Activated CD8-positive, alpha-beta memory T cell treated with anti-CD3 and anti-CD28 coated beads for 1 hour (primary cell): ENCODE measurements around the gene CELA2B.
"Not testable (repeated sequence)": the region's sequence is repeated elsewhere in the genome, so short reads cannot be mapped to it uniquely, and the experiment has no call there.

Source experiments
- DNase-seq, 2 donors: peaks; one replicate each; pipeline ENCODE4 v3.0.0-alpha.2; 2020; ENCODE audit warnings: low read depth in 1 of 2; ENCODE audit errors: extremely low read depth in 1 of 2

The CELA2B gene

GRCh38 chr1:15492596-15492995 lies 16.7 kb downstream of the CELA2B start:
- DNase-seq, result no peak

- no peak for DNase-seq
These were observed 18.0 kb downstream of the CELA2B start for GRCh38 chr1:15493869-15494390.

GRCh38 chr1:15500184-15501178 lies 24.6 kb downstream of the CELA2B start:
- no peak for DNase-seq

GRCh38 chr1:15501208-15502032 lies 25.5 kb downstream of the CELA2B start:
- peak in 1 of 2 donors; percentile 13 for DNase-seq

- no peak for DNase-seq
These were observed 28.5 kb downstream of the CELA2B start for GRCh38 chr1:15504436-15504835.

- DNase-seq, result no peak
These were observed 30.9 kb downstream of the CELA2B start for GRCh38 chr1:15506831-15507230.

GRCh38 chr1:15507278-15507677 lies 31.4 kb downstream of the CELA2B start:
- DNase-seq, result no peak

GRCh38 chr1:15508700-15509487 lies 33.0 kb downstream of the CELA2B start:
- DNase-seq, result no peak

GRCh38 chr1:15509586-15509985 lies 33.7 kb downstream of the CELA2B start:
- DNase-seq, result no peak

GRCh38 chr1:15510611-15511405 lies 34.9 kb downstream of the CELA2B start:
- DNase-seq, result no peak

GRCh38 chr1:15513192-15513591 lies 37.3 kb downstream of the CELA2B start:
- DNase-seq, result no peak

GRCh38 chr1:15513919-15514318 lies 38.0 kb downstream of the CELA2B start:
- no peak for DNase-seq

GRCh38 chr1:15514557-15514956 lies 38.7 kb downstream of the CELA2B start:
- DNase-seq, result not testable (repeated sequence)

- DNase-seq, result no peak
These were observed 39.2 kb downstream of the CELA2B start for GRCh38 chr1:15515022-15515663.

GRCh38 chr1:15519625-15520024 lies 43.7 kb downstream of the CELA2B start:
- no peak for DNase-seq

GRCh38 chr1:15521206-15521906 lies 45.5 kb downstream of the CELA2B start:
- DNase-seq, result not testable (repeated sequence)

GRCh38 chr1:15522551-15522950 lies 46.6 kb downstream of the CELA2B start:
- no peak for DNase-seq

- DNase-seq, result no peak
These were observed 47.5 kb downstream of the CELA2B start for GRCh38 chr1:15523104-15524020.
